HepG2 (cell line): ENCODE measurements around the gene TUT4. TPM values are rescaled to one million over a fixed set of nuclear protein-coding genes. Genes with fewer than 3 reads are reported as not detected.

Experiments used
- ATAC-seq: fragments of 200-7000 bp; cut with Tn5 transposase; 3 replicates; pipeline ENCODE4 v1.9.1; 2020; ENCODE audit warnings: mild to moderate bottlenecking, moderate library complexity
- BruUV-seq: library from RNA; stranded (reverse); fragments of 400-500 nt; replicated peaks from 2 replicates; lab custom pipeline; 2021; lab: Mats Ljungman, UMichigan
- CTCF ChIA-PET: fragments of 300-600 bp; formaldehyde crosslinking; extraction: SDS; loops from one replicate; lab custom pipeline; 2021; ENCODE audit warnings: low total read pairs, inconsistent platforms, low intra/inter-chr PET ratio; lab: Yijun Ruan, JAX
- POLR2A ChIA-PET: fragments of 350-600 bp; sonication (Branson Sonifier 250); formaldehyde crosslinking; loops from one replicate; lab custom pipeline; 2020; ENCODE audit warnings: antibody characterized with exemption, inconsistent platforms; lab: Yijun Ruan, JAX
- DNase-seq: peaks from one replicate; pipeline ENCODE4 v3.0.0-alpha.2; 2015; ENCODE audit warnings: low spot score
- FAIRE-seq: peaks from 3 replicates; lab custom pipeline; 2011; peaks lifted over from hg19 to GRCh38; lab: Jason Lieb, UNC
- H2AFZ ChIP-seq: one replicate; pipeline ENCODE4 v1.6.1; 2011; ENCODE audit warnings: low read length, inconsistent platforms
- H3K27ac ChIP-seq: fragments of 300-600 bp; 3 replicates; pipeline ENCODE4 v1.8.0; 2011; ENCODE audit warnings: mixed run types, mild to moderate bottlenecking, mixed read lengths, low read length, inconsistent platforms; ENCODE audit not compliant: insufficient read depth; ENCODE audit errors: extremely low read length
- H3K27me3 ChIP-seq, 2 experiments: fragments of 200-600 bp in 1 of 2; 2 replicates in 1 of 2; 3 replicates in 1 of 2; pipeline versions ENCODE4 v1.6.0 to v1.8.0; 2011; ENCODE audit warnings: low read length in 2 of 2, mild to moderate bottlenecking in 2 of 2, moderate library complexity in 2 of 2, inconsistent platforms in 1 of 2; ENCODE audit not compliant: insufficient read depth in 2 of 2, control insufficient read depth in 1 of 2
- H3K36me3 ChIP-seq, 2 experiments: fragments of 200-600 bp in 1 of 2; replicated peaks in 1 of 2; 2 replicates in 1 of 2; 3 replicates in 1 of 2; pipeline versions ENCODE4 v1.5.1 to v1.8.0; 2011; ENCODE audit warnings: low read length in 2 of 2, inconsistent platforms in 1 of 2; ENCODE audit not compliant: insufficient read depth in 2 of 2, control insufficient read depth in 1 of 2
- H3K4me1 ChIP-seq: 2 replicates; pipeline ENCODE4 v1.5.1; 2012; ENCODE audit warnings: low read length, inconsistent platforms; ENCODE audit not compliant: insufficient read depth
- H3K4me2 ChIP-seq: 2 replicates; pipeline ENCODE4 v1.6.0; 2011; ENCODE audit warnings: low read depth, low read length, inconsistent platforms
- H3K4me3 ChIP-seq, 3 experiments: fragments of 200-600 bp in 1 of 3; sonication (generic), shearing (Covaris generic) in 1 of 3; replicated peaks in 1 of 3; 2 replicates each; pipeline ENCODE4 v1.5.1; 2011 to 2016; ENCODE audit warnings: low read length in 3 of 3, inconsistent platforms in 2 of 3, low read depth in 2 of 3, mild to moderate bottlenecking in 2 of 3, control low read depth in 1 of 3, mixed read lengths in 1 of 3; ENCODE audit not compliant: insufficient read depth in 1 of 3
- H3K79me2 ChIP-seq: one replicate; pipeline ENCODE4 v1.6.1; 2011; ENCODE audit warnings: low read length, inconsistent platforms; ENCODE audit not compliant: insufficient read depth
- H3K9ac ChIP-seq: 2 replicates; pipeline ENCODE4 v1.6.0; 2011; ENCODE audit warnings: mild to moderate bottlenecking, low read depth, low read length, inconsistent platforms; ENCODE audit not compliant: insufficient read depth
- H3K9me3 ChIP-seq: 2 replicates; pipeline ENCODE4 v1.5.1; 2012; ENCODE audit warnings: mild to moderate bottlenecking, low read length
- H4K20me1 ChIP-seq: 2 replicates; pipeline ENCODE4 v1.6.0; 2011; ENCODE audit warnings: inconsistent platforms, mild to moderate bottlenecking, low read length, moderate library complexity; ENCODE audit not compliant: insufficient read depth
- ATF5 ChIP-seq: sonication (generic); formaldehyde crosslinking; IDR thresholded peaks from 2 replicates; pipeline ENCODE4 v1.4.0; 2020; ENCODE audit warnings: mild to moderate bottlenecking, low read depth, missing genetic modification reagents
- BRCA1 ChIP-seq: sonication (generic); formaldehyde crosslinking; IDR thresholded peaks from 2 replicates; pipeline ENCODE4 v1.4.0; 2020; ENCODE audit warnings: missing genetic modification reagents
- HNF1B ChIP-seq: sonication (generic); formaldehyde crosslinking; IDR thresholded peaks from 2 replicates; pipeline ENCODE4 v1.5.1; 2020; ENCODE audit warnings: mild to moderate bottlenecking, moderate library complexity, missing genetic modification reagents
- KDM5B ChIP-seq: sonication (generic); formaldehyde crosslinking; IDR thresholded peaks from 2 replicates; pipeline ENCODE4 v1.4.0; 2020; ENCODE audit warnings: missing genetic modification reagents, mild to moderate bottlenecking, borderline replicate concordance
- KLF16 ChIP-seq, 2 experiments: sonication (generic) in 1 of 2; formaldehyde crosslinking in 1 of 2; IDR thresholded peaks; 2 replicates each; pipeline versions ENCODE4 v1.6.1 to v1.8.0; 2016 to 2023; ENCODE audit warnings: missing genetic modification reagents in 2 of 2, missing compliant biosample characterization in 1 of 2
- MAZ ChIP-seq, 2 experiments: sonication (generic) in 1 of 2; formaldehyde crosslinking in 1 of 2; IDR thresholded peaks; 2 replicates each; pipeline versions ENCODE4 v1.5.0 to v1.6.1; 2012 to 2020; ENCODE audit warnings: low read depth in 2 of 2, mild to moderate bottlenecking in 2 of 2, borderline replicate concordance in 1 of 2, improper control_type of control experiment in 1 of 2, low read length in 1 of 2, missing genetic modification reagents in 1 of 2, moderate library complexity in 1 of 2
- MTF1 ChIP-seq: sonication (generic); formaldehyde crosslinking; IDR thresholded peaks from 2 replicates; pipeline ENCODE4 v1.5.0; 2020; ENCODE audit warnings: missing genetic modification reagents
- MXD4 ChIP-seq: IDR thresholded peaks from 2 replicates; pipeline ENCODE4 v1.6.1; 2016; ENCODE audit warnings: mild to moderate bottlenecking, missing biosample characterization, missing genetic modification reagents
- PHF20 ChIP-seq: sonication (generic); formaldehyde crosslinking; IDR thresholded peaks from 2 replicates; pipeline ENCODE4 v1.5.0; 2020; ENCODE audit warnings: mild to moderate bottlenecking, missing genetic modification reagents
- ZNF10 ChIP-seq: sonication (generic); formaldehyde crosslinking; IDR thresholded peaks from 2 replicates; pipeline ENCODE4 v1.4.0; 2020; ENCODE audit warnings: mild to moderate bottlenecking, low read depth, missing genetic modification reagents, borderline replicate concordance
- ZNF18 ChIP-seq: sonication (generic); formaldehyde crosslinking; IDR thresholded peaks from 2 replicates; pipeline ENCODE4 v1.8.0; 2022; ENCODE audit warnings: mild to moderate bottlenecking, missing genetic modification reagents; ENCODE audit not compliant: insufficient replicate concordance
- ZNF251 ChIP-seq: sonication (generic); formaldehyde crosslinking; IDR thresholded peaks from 2 replicates; pipeline ENCODE4 v1.9.0; 2021; ENCODE audit warnings: mild to moderate bottlenecking, missing genetic modification reagents
- ZNF280B ChIP-seq: sonication (generic); formaldehyde crosslinking; IDR thresholded peaks from 2 replicates; pipeline ENCODE4 v1.5.0; 2020; ENCODE audit warnings: missing genetic modification reagents, mild to moderate bottlenecking, borderline replicate concordance
- ZNF687 ChIP-seq: sonication (generic); formaldehyde crosslinking; IDR thresholded peaks from 2 replicates; pipeline ENCODE4 v1.5.1; 2020; ENCODE audit warnings: mild to moderate bottlenecking, missing genetic modification reagents, moderate library complexity
- ZNF792 ChIP-seq: IDR thresholded peaks from 2 replicates; pipeline ENCODE4 v1.6.1; 2016
- WGBS: methylation state at CpG from one replicate; pipeline ENCODE4 v1.1.6; 2017; ENCODE audit warnings: low lambda C conversion rate; 5-methylcytosine and 5-hydroxymethylcytosine counted together
- in situ Hi-C: cut with HindIII; loops from 2 replicates; pipeline ENCODE4 v1.10.0; 2017; ENCODE audit warnings: low pct_unique_long_range_greater_than_20kb; ENCODE audit not compliant: extremely low pct_ligation_motif_present
- intact Hi-C: fragments of 100-400 bp; cut with micrococcal nuclease; formaldehyde crosslinking; loops from one replicate; pipeline ENCODE4 v1.10.0; 2022; ENCODE audit not compliant: unreplicated experiment
- polyA plus RNA-seq, 8 experiments: library from polyadenylated mRNA; depleted of rRNA in 3 of 8; stranded (reverse) in 7 of 8; unstranded in 1 of 8; fragments of >200 nt; fragmentation: Illumina TruSeq in 4 of 8; extraction: Trizol in 4 of 8; gene quantifications; 2 replicates each; pipeline versions ENCODE4 v1.2.1 to v1.2.3, GENCODE V29; 2011 to 2016; ENCODE audit warnings: low read depth in 4 of 8, missing spikeins in 1 of 8, mixed read lengths in 1 of 8; ENCODE audit not compliant: insufficient read depth in 1 of 8
- total RNA-seq, 5 experiments: library from RNA; depleted of rRNA; stranded (reverse); fragments of >200 nt; fragmentation: Illumina TruSeq; extraction: Trizol; gene quantifications; 2 replicates each; pipeline ENCODE4 v1.2.3, GENCODE V29; 2016; ENCODE audit warnings: low read depth in 1 of 5

Gene TUT4
- total and polyA plus RNA-seq, 2 of the 13 experiments (the other 11 are each of a cell fraction or from before 2014, with no cell fraction given) = 44.7 to 53.5 TPM

GRCh38 chr1:52386458-52386857 is 166.4 kb downstream of the TUT4 start:
- ATAC-seq (no peak), FAIRE-seq (no peak), DNase-seq (no peak)
- Histone ChIP-seq H3K79me2 (no peaks in the 10 kb centered on the region), H2AFZ (no peak overlapping the region), H3K27ac (no peak overlapping the region), H3K4me3 (no peak overlapping the region), H4K20me1 (no peaks in the 10 kb centered on the region), H3K27me3 (no peaks in the 10 kb centered on the region), H3K9me3 (no peaks in the 10 kb centered on the region), H3K36me3 (peaks cover 8 to 62% of the 10 kb centered on the region in 2 experiments), H3K9ac (no peak overlapping the region), H3K4me2 (no peak overlapping the region), H3K4me1 (no peaks in the 10 kb centered on the region)
- in situ Hi-C loops = no loop called here
- POLR2A ChIA-PET = no interaction called here
- no TSS peak for BruUV-seq
- intact Hi-C loops = no loop called here
- CTCF ChIA-PET = no interaction called here
- 94% methylated on average over 5 of the region's 5 CpGs for WGBS
- TF ChIP-seq ZNF251 (no peak), BRCA1 (no peak), ZNF687 (CRISPR knock-in tag) (no peak), KDM5B (CRISPR knock-in tag) (no peak), MAZ (IDR thresholded peaks at IDR 0.05; ENCODE audit: borderline replicate concordance, low read depth, low read length) (no peak), MAZ (CRISPR knock-in tag; IDR thresholded peaks at IDR 0.05; ENCODE audit: low read depth) (no peak), KLF16 (CRISPR knock-in tag; IDR thresholded peaks at IDR 0.05) (no peak), ZNF10 (no peak), PHF20 (CRISPR knock-in tag) (no peak), MTF1 (no peak), MXD4 (CRISPR knock-in tag) (no peak), ZNF280B (CRISPR knock-in tag) (no peak), HNF1B (CRISPR knock-in tag) (no peak), ZNF18 (no peak), ZNF792 (CRISPR knock-in tag) (no peak), ATF5 (CRISPR knock-in tag) (no peak)
